Measurements from ENCODE around the gene JAML. TPM values are rescaled to one million over a fixed set of nuclear protein-coding genes. Genes with fewer than 3 reads are reported as not detected.

Gene JAML
- total and polyA plus RNA-seq, 2 of the 4 experiments (the other 2 are of a cell fraction), result not detected

DNA sequence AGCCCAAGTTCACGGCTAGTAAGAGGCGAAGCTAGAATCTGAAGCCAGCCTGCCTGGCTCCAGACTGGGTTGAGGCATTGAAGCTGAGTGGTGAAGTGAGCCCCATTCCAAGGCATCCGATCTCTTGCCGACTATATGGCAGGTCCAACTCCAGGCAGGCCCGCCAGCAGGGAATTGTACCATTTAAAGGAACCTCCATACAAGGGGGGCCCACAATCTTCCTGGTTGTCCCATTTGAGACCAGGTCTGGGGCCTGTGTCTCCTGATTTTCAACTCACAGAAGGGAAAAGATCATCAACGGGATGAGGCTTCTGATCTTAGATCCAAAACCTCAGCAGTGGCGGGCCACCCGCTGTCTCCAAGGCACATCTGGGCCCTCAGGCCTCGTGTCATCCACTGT lies 52.5 kb downstream of the JAML start:
- no peak overlapping the region for H3K4me2 ChIP-seq (ENCODE audit: low read depth, low read length)
- no peak overlapping the region for H3K18ac ChIP-seq (ENCODE audit: low read depth, low read length)
- no peak overlapping the region for H3K14ac ChIP-seq (replicated peaks; ENCODE audit: low read depth, low read length)
- dilution Hi-C loops (cut with HindIII; ENCODE audit: low sequenced_read_pairs, unreplicated experiment), result no loop called here
- DNase-seq (no peak), ATAC-seq (ENCODE audit: low read depth) (no peak)
- H3K27ac ChIP-seq (ENCODE audit: insufficient read depth, low read length), result no peak overlapping the region
- ChIA-PET CTCF (interaction anchor here (0.6 to 1.5 kb wide), 8 partner anchors 7 to 41 kb away, joined by 3 to 7 read pairs (median 3); no protein-coding TSS in a partner anchor), POLR2A (ENCODE audit: unreplicated experiment) (no interaction called here)
- H3K56ac ChIP-seq (ENCODE audit: extremely low read depth, insufficient read depth, low read length), result no peak overlapping the region
- H2AK5ac ChIP-seq (ENCODE audit: low read depth, low read length), result no peak overlapping the region
- H2AFZ ChIP-seq (replicated peaks; ENCODE audit: low read length, poor library complexity), result no peak overlapping the region
- no peak overlapping the region for H3K23ac ChIP-seq (ENCODE audit: low read depth, low read length)
- BruUV-seq (replicated peaks), result no TSS peak
- H2BK5ac ChIP-seq (ENCODE audit: low read depth, low read length, poor library complexity, severe bottlenecking), result no peak overlapping the region
- no peak overlapping the region for H4K5ac ChIP-seq (ENCODE audit: low read depth, low read length)
- H4K20me1 ChIP-seq (ENCODE audit: insufficient read depth, low read length), result no peaks in the 10 kb centered on the region
- no peak overlapping the region for H2AK9ac ChIP-seq (replicated peaks; ENCODE audit: low read depth, low read length, poor library complexity)
- H4K8ac ChIP-seq (ENCODE audit: low read depth in 2 of 2, low read length in 2 of 2), result no peak overlapping the region
- H3K9ac ChIP-seq (ENCODE audit: low read depth, low read length), result no peak overlapping the region
- no peak overlapping the region for H2BK120ac ChIP-seq (ENCODE audit: low read depth, low read length)
- H4K91ac ChIP-seq (ENCODE audit: insufficient read depth, low read depth, low read length), result no peak overlapping the region
- no peak overlapping the region for H2BK15ac ChIP-seq (ENCODE audit: low read depth, low read length)
- H3K4me1 ChIP-seq (ENCODE audit: control insufficient read depth, insufficient read depth, low read length), result peaks cover 5% of the 10 kb centered on the region; the same call in 1 of the 2 replicates
- no peaks in the 10 kb centered on the region for H3K9me1 ChIP-seq (ENCODE audit: insufficient read depth, low read length)
- 90% methylated on average over 5 of the region's 9 CpGs; no CpG with 5 or more reads in 1 of the 2 experiments for WGBS, 2 experiments (ENCODE audit: extremely low coverage in 2 of 2, insufficient read length in 1 of 2)
- intact Hi-C loops (cut with micrococcal nuclease), result no loop called here
- H3K4ac ChIP-seq (ENCODE audit: low read depth, low read length), result no peak overlapping the region
- no peak overlapping the region for H3K4me3 ChIP-seq (ENCODE audit: insufficient read depth, low read depth, low read length)
- in situ Hi-C loops (cut with MboI; ENCODE audit: low sequenced_read_pairs), result no loop called here
- no peaks in the 10 kb centered on the region for H3K36me3 ChIP-seq (ENCODE audit: control insufficient read depth, insufficient read depth, low read length)
- H3K79me1 ChIP-seq (ENCODE audit: low read depth in 1 of 2, low read length in 2 of 2), result no peaks in the 10 kb centered on the region
- no peak for TF ChIP-seq CHD1 (IDR thresholded peaks at IDR 0.05; ENCODE audit: low read depth, low read length)
- TF ChIP-seq CEBPB (IDR thresholded peaks at IDR 0.05; ENCODE audit: low read depth, low read length), result no peak
- TF ChIP-seq, protein P1, sequence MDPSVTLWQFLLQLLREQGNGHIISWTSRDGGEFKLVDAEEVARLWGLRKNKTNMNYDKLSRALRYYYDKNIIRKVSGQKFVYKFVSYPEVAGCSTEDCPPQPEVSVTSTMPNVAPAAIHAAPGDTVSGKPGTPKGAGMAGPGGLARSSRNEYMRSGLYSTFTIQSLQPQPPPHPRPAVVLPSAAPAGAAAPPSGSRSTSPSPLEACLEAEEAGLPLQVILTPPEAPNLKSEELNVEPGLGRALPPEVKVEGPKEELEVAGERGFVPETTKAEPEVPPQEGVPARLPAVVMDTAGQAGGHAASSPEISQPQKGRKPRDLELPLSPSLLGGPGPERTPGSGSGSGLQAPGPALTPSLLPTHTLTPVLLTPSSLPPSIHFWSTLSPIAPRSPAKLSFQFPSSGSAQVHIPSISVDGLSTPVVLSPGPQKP (IDR thresholded peaks at IDR 0.05; ENCODE audit: borderline replicate concordance, low read depth, low read length), result no peak
- no peak for TF ChIP-seq RAD21 (IDR thresholded peaks at IDR 0.05; ENCODE audit: low read length)
- TF ChIP-seq RCOR1 (IDR thresholded peaks at IDR 0.05; ENCODE audit: insufficient replicate concordance, low read length), result no peak
- no peak for TF ChIP-seq FOS (IDR thresholded peaks at IDR 0.05; ENCODE audit: low read depth, low read length)
- no peak for TF ChIP-seq MXI1 (IDR thresholded peaks at IDR 0.05; ENCODE audit: borderline replicate concordance, low read depth, low read length)
- no peaks in the 10 kb centered on the region for H3K9me3 ChIP-seq (ENCODE audit: control insufficient read depth, insufficient read depth, low read length)
- no peak overlapping the region for H2BK20ac ChIP-seq (ENCODE audit: low read depth, low read length)
- peaks cover 28% of the 10 kb centered on the region for H3K27me3 ChIP-seq (ENCODE audit: control insufficient read depth, insufficient read depth, low read length)
